A549 (cell line): Measurements from ENCODE around the gene NUTM2D. TPM values are rescaled to one million over a fixed set of nuclear protein-coding genes. Genes with fewer than 3 reads are reported as not detected.
"Not testable (repeated sequence)": the region's sequence is repeated elsewhere in the genome, so short reads cannot be mapped to it uniquely, and the experiment has no call there.

Source experiments
- ATAC-seq, 2 experiments: fragments of 200-7000 bp in 1 of 2; fragments of >200 bp in 1 of 2; cut with Nextera tagmentation in 1 of 2; cut with Tn5 transposase in 1 of 2; 3 replicates each; pipeline versions ENCODE4 v1.8.0 to v1.9.1; 2018 to 2020; ENCODE audit warnings: mild to moderate bottlenecking in 1 of 2, moderate library complexity in 1 of 2
- CTCF ChIA-PET: fragments of 300-600 bp; sonication (Branson Sonifier 250); formaldehyde crosslinking; extraction: SDS; loops from one replicate; lab custom pipeline; 2021; ENCODE audit warnings: antibody characterized with exemption, inconsistent platforms; lab: Yijun Ruan, JAX
- POLR2A ChIA-PET: fragments of 350-600 bp; formaldehyde crosslinking; extraction: SDS; loops from one replicate; lab custom pipeline; 2021; ENCODE audit warnings: antibody characterized with exemption, inconsistent platforms; lab: Yijun Ruan, JAX
- DNase-seq, 2 experiments: peaks; one replicate each; pipeline versions ENCODE4 v3.0.0 to v3.0.0-alpha.2; 2011 to 2016; ENCODE audit warnings: low read depth in 1 of 2, low spot score in 1 of 2
- FAIRE-seq: peaks from 2 replicates; lab custom pipeline; 2011; peaks lifted over from hg19 to GRCh38; lab: Jason Lieb, UNC
- H3K27ac ChIP-seq, 2 experiments: fragments of >200 bp; sonication (Bioruptor Twin); formaldehyde crosslinking; 3 replicates each; pipeline ENCODE4 v1.5.1; 2016 to 2017
- H3K4me1 ChIP-seq: fragments of >200 bp; sonication (Bioruptor Twin); formaldehyde crosslinking; 3 replicates; pipeline ENCODE4 v1.6.1; 2016
- H3K4me2 ChIP-seq: fragments of >200 bp; sonication (Bioruptor Twin); formaldehyde crosslinking; 3 replicates; pipeline ENCODE4 v1.6.1; 2016
- H3K4me3 ChIP-seq: fragments of >200 bp; sonication (Bioruptor Twin); formaldehyde crosslinking; 3 replicates; pipeline ENCODE4 v1.5.1; 2016
- H3K9me3 ChIP-seq: fragments of >200 bp; sonication (Bioruptor Twin); formaldehyde crosslinking; 3 replicates; pipeline ENCODE4 v1.6.1; 2016
- CTCF ChIP-seq: fragments of >200 bp; sonication (Bioruptor Twin); formaldehyde crosslinking; IDR thresholded peaks from 3 replicates; pipeline ENCODE4 v1.5.1; 2016
- JUN ChIP-seq, 2 experiments: fragments of >200 bp; sonication (Bioruptor Twin); formaldehyde crosslinking; IDR thresholded peaks; 2 replicates in 1 of 2; 3 replicates in 1 of 2; pipeline ENCODE4 v1.6.1; 2016 to 2017
- PHF8 ChIP-seq: fragments of 200-600 bp; sonication (generic); IDR thresholded peaks from 2 replicates; pipeline ENCODE4 v1.6.1; 2016; ENCODE audit warnings: low read depth, mild to moderate bottlenecking, antibody characterized with exemption, moderate library complexity, borderline replicate concordance
- RAD21 ChIP-seq, 2 experiments: fragments of >200 bp in 1 of 2; sonication (Bioruptor Twin) in 1 of 2; formaldehyde crosslinking in 1 of 2; IDR thresholded peaks in 1 of 2; conservative IDR thresholded peaks in 1 of 2; 2 replicates in 1 of 2; 3 replicates in 1 of 2; pipeline ENCODE4 v1.6.1; 2012 to 2018; ENCODE audit warnings: inconsistent platforms in 1 of 2
- WGBS: methylation state at CpG from one replicate; pipeline ENCODE4 v1.1.6; 2017; ENCODE audit errors: missing lambda C conversion rate; 5-methylcytosine and 5-hydroxymethylcytosine counted together
- polyA plus RNA-seq, 4 experiments: library from polyadenylated mRNA; depleted of rRNA in 3 of 4; stranded (reverse); fragments of >200 nt; fragmentation: RNase III in 1 of 4; extraction: RNeasy Plus Mini Kit Qiagen cat#74134 plus additional on column Dnase treatment in 1 of 4; gene quantifications; 2 replicates in 3 of 4; 3 replicates in 1 of 4; pipeline ENCODE4 v1.2.3, GENCODE V29; 2011 to 2017

Gene NUTM2D
- polyA plus RNA-seq, 2 of the 4 experiments (the other 2 are of a cell fraction) = 1.0 to 1.6 TPM

DNA sequence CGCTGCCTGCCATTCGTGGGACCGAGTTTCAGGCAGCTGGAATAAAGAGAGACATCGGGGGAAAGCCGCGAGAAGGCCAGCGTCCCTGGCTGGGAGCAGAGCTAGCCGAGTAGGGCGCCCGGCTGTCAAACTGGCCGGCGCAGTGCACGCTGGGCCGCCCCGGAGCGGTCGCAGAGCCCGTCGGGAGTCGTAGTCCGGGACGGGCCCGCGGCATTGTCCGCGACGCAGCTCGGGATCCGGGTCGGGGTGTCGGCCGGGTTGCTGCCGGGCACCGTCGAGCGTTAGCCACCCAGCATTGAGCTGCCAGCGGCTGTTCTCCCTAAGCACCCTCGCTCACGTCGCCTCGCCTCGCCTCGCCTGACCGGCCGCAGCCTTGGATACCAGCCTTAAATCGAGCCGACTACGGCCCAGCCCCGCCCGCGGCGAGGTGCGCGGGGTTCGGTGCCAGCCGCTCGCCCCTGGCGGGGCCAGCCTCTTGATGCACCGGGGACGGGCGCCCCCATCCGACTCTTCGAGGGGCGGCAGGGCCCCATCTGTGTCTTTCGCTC is 14.8 kb upstream of the NUTM2D start:
- TF ChIP-seq RAD21 (conservative IDR thresholded peaks at IDR 0.05 in 1 of 2, IDR thresholded peaks at IDR 0.05 in 1 of 2) (peak; percentile 20 to 30; a peak in 2 of 5 replicates), PHF8 (peak; percentile 28; the same call in 1 of the 2 replicates), JUN (IDR thresholded peaks at IDR 0.05) (peak in 1 of 2 experiments; percentile 40; a peak in 1 of 5 replicates), CTCF (peak; percentile 44)
- ATAC-seq (peak; percentile 84 to 90), DNase-seq (peak in 1 of 2 experiments; percentile 82)
- Histone ChIP-seq H3K4me3 (peak overlapping the region; percentile 78), H3K4me1 (peaks cover 31% of the 10 kb centered on the region; the same call in 2 of the 3 replicates), H3K27ac (peak overlapping the region; percentile 91 to 96)
- H3K4me2 ChIP-seq, FAIRE-seq, CTCF ChIA-PET, POLR2A ChIA-PET, H3K9me3 ChIP-seq: not testable (repeated sequence)
- 1% methylated on average over 21 of the region's 65 CpGs for WGBS

DNA sequence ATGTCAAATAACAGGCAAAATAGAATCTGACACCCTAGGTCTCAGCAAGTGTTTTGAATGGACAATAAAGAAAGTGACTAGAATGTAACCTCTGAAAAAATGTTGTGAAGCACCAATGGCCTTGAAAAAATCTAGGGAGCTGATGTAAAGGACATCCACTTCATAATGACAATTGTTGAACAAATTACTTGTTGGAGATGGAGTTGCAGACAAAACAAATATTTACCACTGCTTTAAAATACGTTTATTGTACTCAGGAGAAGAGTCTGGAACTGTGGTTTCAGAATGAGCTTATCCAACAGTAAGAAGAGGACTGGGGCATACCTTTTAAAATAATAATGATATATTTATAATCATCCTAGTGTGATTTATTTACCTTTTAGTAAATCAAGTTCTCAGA is 11.8 kb upstream of the NUTM2D start:
- not testable (repeated sequence) for FAIRE-seq

GRCh38 chr10:87350161-87350560 is 7.4 kb upstream of the NUTM2D start:
- H3K4me1 ChIP-seq, CTCF ChIA-PET, H3K27ac ChIP-seq, H3K9me3 ChIP-seq, H3K4me2 ChIP-seq, DNase-seq, ATAC-seq, FAIRE-seq, H3K4me3 ChIP-seq, POLR2A ChIA-PET: not testable (repeated sequence)
- 73% methylated on average over 2 of the region's 2 CpGs for WGBS

More for the DNA sequence above, 11.8 kb upstream of the NUTM2D start:
- DNase-seq, POLR2A ChIA-PET, ATAC-seq, H3K9me3 ChIP-seq, CTCF ChIA-PET, H3K4me3 ChIP-seq, H3K27ac ChIP-seq: not testable (repeated sequence)
- H3K4me1 ChIP-seq = peaks cover 18% of the 10 kb centered on the region; the same call in 2 of the 3 replicates
- WGBS = 0% methylated on average over 1 of the region's 1 CpG
- H3K4me2 ChIP-seq = peak overlapping the region; percentile 73

GRCh38 chr10:87352825-87353224 is 4.7 kb upstream of the NUTM2D start:
- H3K4me1 ChIP-seq, H3K9me3 ChIP-seq, FAIRE-seq, H3K4me2 ChIP-seq, ATAC-seq, CTCF ChIA-PET, DNase-seq, H3K27ac ChIP-seq, H3K4me3 ChIP-seq: not testable (repeated sequence)
- 71% methylated on average over 3 of the region's 3 CpGs for WGBS
- POLR2A ChIA-PET = interaction anchor here (0.5 kb wide), 1 partner anchor 150 kb away, joined by 3 read pairs; no protein-coding TSS in a partner anchor

DNA sequence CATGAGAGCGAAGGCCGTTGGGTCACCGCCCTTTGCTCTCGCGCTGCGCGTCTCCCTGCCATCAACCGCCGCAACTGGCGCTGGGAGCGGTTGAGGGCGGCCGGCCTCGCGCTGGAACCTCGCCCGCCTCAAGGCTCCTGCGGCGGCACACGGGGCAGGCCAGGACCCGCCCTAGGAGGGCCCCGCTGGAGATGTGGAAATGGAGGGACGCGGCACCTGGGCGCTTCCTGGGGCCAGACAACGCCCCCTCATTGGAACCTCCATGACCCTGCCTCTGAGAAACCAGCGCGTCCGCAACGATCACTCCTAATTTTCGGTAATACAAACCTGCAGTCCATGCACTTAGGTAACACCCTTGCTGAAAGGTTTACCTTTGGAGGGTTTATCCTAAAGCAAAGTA is 2.4 kb upstream of the NUTM2D start:
- WGBS = 92% methylated on average over 14 of the region's 31 CpGs
- H3K4me2 ChIP-seq, CTCF ChIA-PET, DNase-seq, H3K27ac ChIP-seq, H3K9me3 ChIP-seq, FAIRE-seq, POLR2A ChIA-PET, H3K4me1 ChIP-seq, ATAC-seq, H3K4me3 ChIP-seq: not testable (repeated sequence)

DNA sequence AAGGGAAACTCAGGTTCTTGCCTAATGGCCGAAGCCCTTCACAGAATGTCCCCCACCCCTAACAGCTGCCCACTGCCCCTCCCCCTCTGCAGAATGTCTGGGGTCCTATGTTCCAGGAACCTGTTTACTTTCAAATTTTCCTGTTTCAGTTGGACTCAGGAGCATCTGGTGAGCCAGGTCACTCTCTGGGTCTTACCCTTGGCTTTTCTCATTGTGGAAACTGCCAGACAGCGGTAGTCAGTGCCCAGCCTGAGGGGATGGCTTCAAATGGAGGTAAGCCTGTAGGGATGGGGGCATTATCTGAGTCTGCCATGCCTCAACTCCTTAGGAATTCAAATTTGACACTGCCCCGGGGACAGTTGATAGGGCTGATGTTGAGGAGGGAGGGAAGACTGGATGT is 615 bp downstream of the NUTM2D start:
- FAIRE-seq, H3K9me3 ChIP-seq, POLR2A ChIA-PET, H3K4me3 ChIP-seq, H3K27ac ChIP-seq, DNase-seq, CTCF ChIA-PET, ATAC-seq, H3K4me1 ChIP-seq, H3K4me2 ChIP-seq: not testable (repeated sequence)
- 74% methylated on average over 1 of the region's 3 CpGs for WGBS

- FAIRE-seq, CTCF ChIA-PET: not testable (repeated sequence)
- 38% methylated on average over 5 of the region's 9 CpGs for WGBS
Measured at GRCh38 chr10:87369514-87370112, 12.1 kb downstream of the NUTM2D start.

GRCh38 chr10:87374091-87374490 is 16.5 kb downstream of the NUTM2D start:
- H3K9me3 ChIP-seq, ATAC-seq, CTCF ChIA-PET, FAIRE-seq, H3K4me3 ChIP-seq, H3K27ac ChIP-seq, H3K4me1 ChIP-seq, H3K4me2 ChIP-seq, DNase-seq, POLR2A ChIA-PET: not testable (repeated sequence)
- 0% methylated on average over 1 of the region's 1 CpG for WGBS

More at GRCh38 chr10:87369514-87370112, 12.1 kb downstream of the NUTM2D start:
- DNase-seq, H3K4me3 ChIP-seq, H3K4me1 ChIP-seq, H3K4me2 ChIP-seq, POLR2A ChIA-PET, ATAC-seq, H3K9me3 ChIP-seq, H3K27ac ChIP-seq: not testable (repeated sequence)

- FAIRE-seq, H3K4me3 ChIP-seq, CTCF ChIA-PET, H3K4me1 ChIP-seq, H3K27ac ChIP-seq, DNase-seq, POLR2A ChIA-PET, H3K9me3 ChIP-seq, H3K4me2 ChIP-seq: not testable (repeated sequence)
- ATAC-seq = peak in 1 of 2 experiments; percentile 79; a peak in 3 of 6 replicates
- 85% methylated on average over 4 of the region's 4 CpGs for WGBS
Measured at GRCh38 chr10:87379115-87379514, 21.6 kb downstream of the NUTM2D start.
